Measurements from ENCODE around the gene CNTNAP5.

CNTNAP5 gene

GRCh38 chr2:124261456-124261855, 236.4 kb downstream of the CNTNAP5 start:
- Histone ChIP-seq H3K4me1 (ENCODE audit: insufficient read depth, low read length) (no peaks in the 10 kb centered on the region), H3K27me3 (ENCODE audit: insufficient read depth, low read length) (no peaks in the 10 kb centered on the region), H2AFZ (ENCODE audit: low read depth, low read length) (no peak overlapping the region), H3K9me3 (ENCODE audit: low read length) (no peaks in the 10 kb centered on the region), H3K4me3 (ENCODE audit: low read length) (no peak overlapping the region), H3K36me3 (ENCODE audit: insufficient read depth, low read length) (no peaks in the 10 kb centered on the region)

- Histone ChIP-seq H3K4me1 (ENCODE audit: insufficient read depth, low read length) (no peaks in the 10 kb centered on the region), H2AFZ (ENCODE audit: low read depth, low read length) (no peak overlapping the region), H3K36me3 (ENCODE audit: insufficient read depth, low read length) (no peaks in the 10 kb centered on the region), H3K4me3 (ENCODE audit: low read length) (no peak overlapping the region), H3K27me3 (ENCODE audit: insufficient read depth, low read length) (no peaks in the 10 kb centered on the region), H3K9me3 (ENCODE audit: low read length) (no peaks in the 10 kb centered on the region)
These were observed 239.5 kb downstream of the CNTNAP5 start for GRCh38 chr2:124264551-124265091.

GRCh38 chr2:124267794-124268193, 242.7 kb downstream of the CNTNAP5 start:
- H3K4me1 ChIP-seq (ENCODE audit: insufficient read depth, low read length), result no peaks in the 10 kb centered on the region
- no peaks in the 10 kb centered on the region for H3K36me3 ChIP-seq (ENCODE audit: insufficient read depth, low read length)
- H3K9me3 ChIP-seq (ENCODE audit: low read length), result no peaks in the 10 kb centered on the region
- no peak overlapping the region for H2AFZ ChIP-seq (ENCODE audit: low read depth, low read length)
- H3K27me3 ChIP-seq (ENCODE audit: insufficient read depth, low read length), result no peaks in the 10 kb centered on the region
- no peak overlapping the region for H3K4me3 ChIP-seq (ENCODE audit: low read length)

- Histone ChIP-seq H3K4me1 (ENCODE audit: insufficient read depth, low read length) (no peaks in the 10 kb centered on the region), H2AFZ (ENCODE audit: low read depth, low read length) (no peak overlapping the region), H3K36me3 (ENCODE audit: insufficient read depth, low read length) (no peaks in the 10 kb centered on the region), H3K27me3 (ENCODE audit: insufficient read depth, low read length) (no peaks in the 10 kb centered on the region), H3K9me3 (ENCODE audit: low read length) (no peaks in the 10 kb centered on the region), H3K4me3 (ENCODE audit: low read length) (no peak overlapping the region)
These were observed 244.3 kb downstream of the CNTNAP5 start for GRCh38 chr2:124269348-124269747.

- no peaks in the 10 kb centered on the region for H3K36me3 ChIP-seq (ENCODE audit: insufficient read depth, low read length)
These were observed 247.3 kb downstream of the CNTNAP5 start for GRCh38 chr2:124272261-124272841.

GRCh38 chr2:124281541-124281940, 256.5 kb downstream of the CNTNAP5 start:
- Histone ChIP-seq H3K27me3 (ENCODE audit: insufficient read depth, low read length) (no peaks in the 10 kb centered on the region), H3K9me3 (ENCODE audit: low read length) (no peaks in the 10 kb centered on the region), H3K4me1 (ENCODE audit: insufficient read depth, low read length) (no peaks in the 10 kb centered on the region), H2AFZ (ENCODE audit: low read depth, low read length) (no peak overlapping the region), H3K36me3 (ENCODE audit: insufficient read depth, low read length) (no peaks in the 10 kb centered on the region), H3K4me3 (ENCODE audit: low read length) (no peak overlapping the region)

More at GRCh38 chr2:124272261-124272841, 247.3 kb downstream of the CNTNAP5 start:
- Histone ChIP-seq H3K4me1 (ENCODE audit: insufficient read depth, low read length) (no peaks in the 10 kb centered on the region), H2AFZ (ENCODE audit: low read depth, low read length) (no peak overlapping the region), H3K27me3 (ENCODE audit: insufficient read depth, low read length) (no peaks in the 10 kb centered on the region), H3K4me3 (ENCODE audit: low read length) (no peak overlapping the region), H3K9me3 (ENCODE audit: low read length) (no peaks in the 10 kb centered on the region)

GRCh38 chr2:124283096-124283495, 258.0 kb downstream of the CNTNAP5 start:
- Histone ChIP-seq H3K4me1 (ENCODE audit: insufficient read depth, low read length) (no peaks in the 10 kb centered on the region), H2AFZ (ENCODE audit: low read depth, low read length) (no peak overlapping the region), H3K27me3 (ENCODE audit: insufficient read depth, low read length) (no peaks in the 10 kb centered on the region), H3K9me3 (ENCODE audit: low read length) (no peaks in the 10 kb centered on the region), H3K36me3 (ENCODE audit: insufficient read depth, low read length) (no peaks in the 10 kb centered on the region), H3K4me3 (ENCODE audit: low read length) (no peak overlapping the region)

- Histone ChIP-seq H3K36me3 (ENCODE audit: insufficient read depth, low read length) (no peaks in the 10 kb centered on the region), H3K4me1 (ENCODE audit: insufficient read depth, low read length) (no peaks in the 10 kb centered on the region), H2AFZ (ENCODE audit: low read depth, low read length) (no peak overlapping the region), H3K4me3 (ENCODE audit: low read length) (no peak overlapping the region), H3K9me3 (ENCODE audit: low read length) (no peaks in the 10 kb centered on the region), H3K27me3 (ENCODE audit: insufficient read depth, low read length) (no peaks in the 10 kb centered on the region)
These were observed 261.1 kb downstream of the CNTNAP5 start for GRCh38 chr2:124286089-124286783.

- H3K4me1 ChIP-seq (ENCODE audit: insufficient read depth, low read length), result no peaks in the 10 kb centered on the region
- no peaks in the 10 kb centered on the region for H3K9me3 ChIP-seq (ENCODE audit: low read length)
- no peaks in the 10 kb centered on the region for H3K36me3 ChIP-seq (ENCODE audit: insufficient read depth, low read length)
- no peaks in the 10 kb centered on the region for H3K27me3 ChIP-seq (ENCODE audit: insufficient read depth, low read length)
- H3K4me3 ChIP-seq (ENCODE audit: low read length), result no peak overlapping the region
- no peak overlapping the region for H2AFZ ChIP-seq (ENCODE audit: low read depth, low read length)
These were observed 264.0 kb downstream of the CNTNAP5 start for GRCh38 chr2:124289060-124289459.

- Histone ChIP-seq H3K4me1 (ENCODE audit: insufficient read depth, low read length) (no peaks in the 10 kb centered on the region), H2AFZ (ENCODE audit: low read depth, low read length) (no peak overlapping the region), H3K27me3 (ENCODE audit: insufficient read depth, low read length) (no peaks in the 10 kb centered on the region), H3K4me3 (ENCODE audit: low read length) (no peak overlapping the region), H3K9me3 (ENCODE audit: low read length) (no peaks in the 10 kb centered on the region), H3K36me3 (ENCODE audit: insufficient read depth, low read length) (no peaks in the 10 kb centered on the region)
These were observed 264.5 kb downstream of the CNTNAP5 start for GRCh38 chr2:124289615-124290014.

GRCh38 chr2:124296470-124296869, 271.4 kb downstream of the CNTNAP5 start:
- H3K27me3 ChIP-seq (ENCODE audit: insufficient read depth, low read length), result no peaks in the 10 kb centered on the region
- no peak overlapping the region for H2AFZ ChIP-seq (ENCODE audit: low read depth, low read length)
- no peaks in the 10 kb centered on the region for H3K4me1 ChIP-seq (ENCODE audit: insufficient read depth, low read length)
- H3K36me3 ChIP-seq (ENCODE audit: insufficient read depth, low read length), result no peaks in the 10 kb centered on the region
- H3K9me3 ChIP-seq (ENCODE audit: low read length), result no peaks in the 10 kb centered on the region
- H3K4me3 ChIP-seq (ENCODE audit: low read length), result no peak overlapping the region

- no peaks in the 10 kb centered on the region for H3K9me3 ChIP-seq (ENCODE audit: low read length)
- no peaks in the 10 kb centered on the region for H3K36me3 ChIP-seq (ENCODE audit: insufficient read depth, low read length)
- H3K4me1 ChIP-seq (ENCODE audit: insufficient read depth, low read length), result no peaks in the 10 kb centered on the region
- no peaks in the 10 kb centered on the region for H3K27me3 ChIP-seq (ENCODE audit: insufficient read depth, low read length)
- H3K4me3 ChIP-seq (ENCODE audit: low read length), result no peak overlapping the region
- H2AFZ ChIP-seq (ENCODE audit: low read depth, low read length), result no peak overlapping the region
These were observed 276.8 kb downstream of the CNTNAP5 start for GRCh38 chr2:124301915-124302314.

GRCh38 chr2:124308319-124309062, 283.4 kb downstream of the CNTNAP5 start:
- Histone ChIP-seq H3K27me3 (ENCODE audit: insufficient read depth, low read length) (no peaks in the 10 kb centered on the region), H3K36me3 (ENCODE audit: insufficient read depth, low read length) (no peaks in the 10 kb centered on the region), H3K4me1 (ENCODE audit: insufficient read depth, low read length) (no peaks in the 10 kb centered on the region), H2AFZ (ENCODE audit: low read depth, low read length) (no peak overlapping the region), H3K4me3 (ENCODE audit: low read length) (no peak overlapping the region), H3K9me3 (ENCODE audit: low read length) (no peaks in the 10 kb centered on the region)
